Measurements from ENCODE around the gene ITGA7. TPM values are rescaled to one million over a fixed set of nuclear protein-coding genes. Genes with fewer than 3 reads are reported as not detected.

ITGA7 gene
- total and polyA plus RNA-seq, 2 of the 4 experiments (the other 2 are of a cell fraction) = 3.9 to 15.7 TPM

DNA sequence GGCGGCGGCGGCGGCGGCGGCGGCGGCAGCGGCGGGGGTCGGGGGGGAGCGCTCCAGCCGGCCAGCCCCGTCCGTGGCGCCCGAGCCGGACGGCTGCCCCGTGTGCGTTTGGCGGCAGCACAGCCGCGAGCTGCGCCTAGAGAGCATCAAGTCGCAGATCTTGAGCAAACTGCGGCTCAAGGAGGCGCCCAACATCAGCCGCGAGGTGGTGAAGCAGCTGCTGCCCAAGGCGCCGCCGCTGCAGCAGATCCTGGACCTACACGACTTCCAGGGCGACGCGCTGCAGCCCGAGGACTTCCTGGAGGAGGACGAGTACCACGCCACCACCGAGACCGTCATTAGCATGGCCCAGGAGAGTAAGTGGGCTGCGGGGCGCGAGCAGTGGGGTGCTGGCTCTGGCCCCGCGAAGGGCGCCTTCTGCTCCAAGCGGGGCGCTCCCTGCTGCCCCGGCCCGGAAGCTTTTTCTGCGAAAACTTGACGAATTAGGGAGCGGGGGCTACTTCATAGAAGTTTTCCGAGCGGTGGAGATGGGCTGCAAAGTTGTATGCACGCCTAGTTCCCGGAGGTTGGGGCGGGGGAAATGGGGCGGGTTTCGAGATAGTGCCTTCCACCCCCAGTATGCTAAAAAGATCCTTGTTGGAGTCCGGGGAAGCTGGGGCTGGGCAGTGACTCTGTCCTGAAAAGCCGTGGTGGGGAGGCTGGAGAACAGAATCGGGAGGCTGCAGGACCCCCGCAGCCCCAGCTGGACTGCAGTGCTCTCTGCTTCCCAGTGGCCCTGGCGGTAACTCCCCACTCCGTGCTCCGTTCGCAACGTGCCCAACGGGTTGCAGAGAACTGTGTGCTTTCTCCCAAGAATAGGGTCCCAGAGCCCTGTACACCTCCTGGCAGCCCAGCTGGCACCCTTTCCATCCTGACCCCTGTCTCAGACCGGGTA is 36.0 kb upstream of the ITGA7 start (continued):
- TF ChIP-seq FOS (IDR thresholded peaks at IDR 0.05; ENCODE audit: low read depth, low read length) (no peak), CEBPB (IDR thresholded peaks at IDR 0.05; ENCODE audit: low read depth, low read length) (no peak), BHLHE40 (IDR thresholded peaks at IDR 0.05; ENCODE audit: low read depth, low read length) (peak; percentile 7; the same call in 1 of the 2 replicates), MXI1 (IDR thresholded peaks at IDR 0.05; ENCODE audit: borderline replicate concordance, low read depth, low read length) (peak; percentile 75; the same call in 1 of the 2 replicates)

Data from IMR-90 (cell line).